Neuronal stem cell (in vitro differentiated cells): ENCODE measurements around the gene ANO9.

Experiments
- DNase-seq: peaks from one replicate; pipeline ENCODE4 v3.0.0-alpha.2; 2013; ENCODE audit warnings: low spot score
- H2AFZ ChIP-seq: one replicate; pipeline ENCODE4 v1.6.1; 2013; ENCODE audit warnings: mild to moderate bottlenecking, low read length, inconsistent platforms
- H2AK5ac ChIP-seq: 2 replicates; pipeline ENCODE4 v1.6.1; 2013; ENCODE audit warnings: low read depth, mild to moderate bottlenecking, inconsistent platforms, low read length, moderate library complexity, mixed read lengths
- H2BK120ac ChIP-seq: 2 replicates; pipeline ENCODE4 v1.6.1; 2013; ENCODE audit warnings: low read depth, mild to moderate bottlenecking, inconsistent platforms, low read length, moderate library complexity, mixed read lengths
- H2BK12ac ChIP-seq: one replicate; pipeline ENCODE4 v1.6.1; 2013; ENCODE audit warnings: low read length, inconsistent platforms
- H2BK15ac ChIP-seq: 2 replicates; pipeline ENCODE4 v1.6.1; 2013; ENCODE audit warnings: mild to moderate bottlenecking, low read length, inconsistent platforms, mixed read lengths
- H2BK5ac ChIP-seq: one replicate; pipeline ENCODE4 v1.6.1; 2013; ENCODE audit warnings: inconsistent platforms, mild to moderate bottlenecking, low read length, moderate library complexity
- H3K14ac ChIP-seq: one replicate; pipeline ENCODE4 v1.6.1; 2013; ENCODE audit warnings: low read length, inconsistent platforms
- H3K18ac ChIP-seq: 2 replicates; pipeline ENCODE4 v1.6.1; 2013; ENCODE audit warnings: low read length, inconsistent platforms
- H3K23ac ChIP-seq: 2 replicates; pipeline ENCODE4 v1.6.1; 2013; ENCODE audit warnings: low read depth, mild to moderate bottlenecking, mixed read lengths, low read length, inconsistent platforms; ENCODE audit not compliant: poor library complexity
- H3K27ac ChIP-seq: replicated peaks from 3 replicates; pipeline ENCODE4 v1.5.1; 2013; ENCODE audit warnings: low read length, inconsistent platforms
- H3K27me3 ChIP-seq, 3 experiments: 2 replicates each; pipeline ENCODE4 v1.6.1; 2013; ENCODE audit warnings: low read length in 3 of 3, mild to moderate bottlenecking in 2 of 3, inconsistent platforms in 1 of 3, low read depth in 1 of 3, mixed read lengths in 1 of 3, moderate library complexity in 1 of 3; ENCODE audit not compliant: control insufficient read depth in 3 of 3, insufficient read depth in 3 of 3
- H3K36me3 ChIP-seq, 2 donors: replicated peaks in 1 of 2; 2 replicates each; pipeline ENCODE4 v1.6.1; 2013; ENCODE audit warnings: low read length in 2 of 2; ENCODE audit not compliant: control insufficient read depth in 2 of 2, insufficient read depth in 2 of 2
- H3K4ac ChIP-seq: 2 replicates; pipeline ENCODE4 v1.6.1; 2013; ENCODE audit warnings: inconsistent platforms, mild to moderate bottlenecking, low read length, moderate library complexity
- H3K4me1 ChIP-seq, 2 donors: 1 replicate in 1 of 2; 2 replicates in 1 of 2; pipeline ENCODE4 v1.6.1; 2013; ENCODE audit warnings: low read length in 2 of 2, low read depth in 1 of 2; ENCODE audit not compliant: control insufficient read depth in 2 of 2, insufficient read depth in 1 of 2
- H3K4me2 ChIP-seq: one replicate; pipeline ENCODE4 v1.6.1; 2013; ENCODE audit warnings: mild to moderate bottlenecking, low read length, inconsistent platforms; ENCODE audit not compliant: insufficient read depth, poor library complexity, severe bottlenecking
- H3K4me3 ChIP-seq, 2 donors: 2 replicates each; pipeline ENCODE4 v1.5.1; 2013; ENCODE audit warnings: low read length in 2 of 2, mild to moderate bottlenecking in 2 of 2, inconsistent platforms in 1 of 2, moderate library complexity in 1 of 2
- H3K79me1 ChIP-seq: one replicate; pipeline ENCODE4 v1.6.1; 2013; ENCODE audit warnings: low read depth, mild to moderate bottlenecking, inconsistent platforms, low read length, moderate library complexity
- H3K9ac ChIP-seq: one replicate; pipeline ENCODE4 v1.6.1; 2013; ENCODE audit warnings: mild to moderate bottlenecking, low read depth, low read length, inconsistent platforms; ENCODE audit not compliant: poor library complexity
- H3K9me3 ChIP-seq, 2 donors: replicated peaks in 1 of 2; 2 replicates each; pipeline versions ENCODE3 to v1.6.1; 2013; ENCODE audit warnings: low read length in 2 of 2, mild to moderate bottlenecking in 2 of 2, inconsistent platforms in 1 of 2, low read depth in 1 of 2, mixed read lengths in 1 of 2, moderate library complexity in 1 of 2; ENCODE audit not compliant: control insufficient read depth in 2 of 2, insufficient read depth in 1 of 2
- H4K8ac ChIP-seq: one replicate; pipeline ENCODE4 v1.6.1; 2013; ENCODE audit warnings: low read depth, mild to moderate bottlenecking, inconsistent platforms, low read length, moderate library complexity
- H4K91ac ChIP-seq: one replicate; pipeline ENCODE4 v1.6.1; 2013; ENCODE audit warnings: low read length, low read depth, mild to moderate bottlenecking, inconsistent platforms; ENCODE audit not compliant: poor library complexity
- WGBS, 2 donors: extraction: QIAGEN DNeasy Blood & Tissue Kit; methylation state at CpG; one replicate each; pipeline ENCODE4 v1.1.7; 2013; ENCODE audit warnings: missing lambda C conversion rate in 2 of 2, mixed read lengths in 1 of 2; ENCODE audit not compliant: insufficient read length in 2 of 2, insufficient replicate concordance in 1 of 2; ENCODE audit errors: extremely low coverage in 2 of 2; 5-methylcytosine and 5-hydroxymethylcytosine counted together

Gene ANO9

GRCh38 chr11:442611-443081 lies 835 bp upstream of the ANO9 start:
- peak overlapping the region in 1 of 2 donors; percentile 21 for H3K4me3 ChIP-seq
- H2BK15ac ChIP-seq, result no peak overlapping the region
- H3K27ac ChIP-seq, result no peak overlapping the region
- no peak overlapping the region for H4K8ac ChIP-seq
- no peak overlapping the region for H2BK5ac ChIP-seq
- no peak overlapping the region for H3K9ac ChIP-seq
- H3K4me2 ChIP-seq, result no peak overlapping the region
- H3K36me3 ChIP-seq, result no peaks in the 10 kb centered on the region
- peak overlapping the region; percentile 80 for H2AFZ ChIP-seq
- peak overlapping the region; percentile 70 for H3K18ac ChIP-seq
- no peak for DNase-seq
- WGBS, 2 donors, result no CpG with 5 or more reads among the region's 16 CpGs
- no peak overlapping the region for H2BK120ac ChIP-seq
- peaks cover 3% of the 10 kb centered on the region for H3K79me1 ChIP-seq
- peak overlapping the region; percentile 12 for H3K14ac ChIP-seq
- H2BK12ac ChIP-seq, result no peak overlapping the region
- peak overlapping the region; percentile 1 for H4K91ac ChIP-seq
- H2AK5ac ChIP-seq, result peak overlapping the region; percentile 7
- peaks cover 6 to 12% of the 10 kb centered on the region in 2 donors for H3K4me1 ChIP-seq
- no peak overlapping the region for H3K4ac ChIP-seq
- H3K27me3 ChIP-seq, result peaks cover 0 to 35% (median 0%) of the 10 kb centered on the region in 3 experiments
- no peak overlapping the region for H3K23ac ChIP-seq
- no peaks in the 10 kb centered on the region for H3K9me3 ChIP-seq

GRCh38 chr11:441043-441417 lies 781 bp downstream of the ANO9 start:
- Histone ChIP-seq H3K18ac (peak overlapping the region; percentile 94), H2BK5ac (peak overlapping the region; percentile 71), H2BK15ac (no peak overlapping the region), H2BK12ac (peak overlapping the region; percentile 24), H3K36me3 (no peaks in the 10 kb centered on the region), H3K9me3 (peaks cover 0 to 5% of the 10 kb centered on the region in 2 donors), H3K14ac (peak overlapping the region; percentile 21), H4K91ac (no peak overlapping the region), H3K4me1 (peaks cover 6 to 12% of the 10 kb centered on the region in 2 donors), H3K4ac (peak overlapping the region; percentile 53), H3K27me3 (peaks cover 0 to 38% (median 0%) of the 10 kb centered on the region in 3 experiments), H3K4me2 (no peak overlapping the region), H3K27ac (no peak overlapping the region), H3K4me3 (no peak overlapping the region), H4K8ac (no peak overlapping the region), H2BK120ac (no peak overlapping the region), H3K23ac (peak overlapping the region; percentile 80), H3K79me1 (peaks cover 5% of the 10 kb centered on the region), H2AK5ac (peak overlapping the region; percentile 96), H3K9ac (no peak overlapping the region), H2AFZ (no peak overlapping the region)
- no peak for DNase-seq
- no CpG with 5 or more reads among the region's 13 CpGs for WGBS, 2 donors

GRCh38 chr11:440065-441042 lies 1.5 kb downstream of the ANO9 start:
- no peak overlapping the region for H2BK120ac ChIP-seq
- no peak overlapping the region for H3K18ac ChIP-seq
- H2BK12ac ChIP-seq, result peak overlapping the region; percentile 90
- no peak overlapping the region for H2BK15ac ChIP-seq
- peak overlapping the region; percentile 29 for H4K8ac ChIP-seq
- H2BK5ac ChIP-seq, result peak overlapping the region; percentile 90
- H3K79me1 ChIP-seq, result peaks cover 5% of the 10 kb centered on the region
- no peak for DNase-seq
- H3K4me1 ChIP-seq, result peaks cover 6 to 8% of the 10 kb centered on the region in 2 donors
- H3K9me3 ChIP-seq, result peaks cover 0 to 5% of the 10 kb centered on the region in 2 donors
- H3K4me2 ChIP-seq, result no peak overlapping the region
- WGBS, 2 donors, result no CpG with 5 or more reads among the region's 27 CpGs
- H2AK5ac ChIP-seq, result peak overlapping the region; percentile 96
- no peak overlapping the region for H3K4me3 ChIP-seq
- peak overlapping the region; percentile 52 for H3K23ac ChIP-seq
- H3K9ac ChIP-seq, result peak overlapping the region; percentile 60
- H3K27ac ChIP-seq, result no peak overlapping the region
- H3K14ac ChIP-seq, result peak overlapping the region; percentile 56
- H3K27me3 ChIP-seq, result peaks cover 0 to 38% (median 0%) of the 10 kb centered on the region in 3 experiments
- no peak overlapping the region for H4K91ac ChIP-seq
- H2AFZ ChIP-seq, result no peak overlapping the region
- no peaks in the 10 kb centered on the region for H3K36me3 ChIP-seq
- H3K4ac ChIP-seq, result no peak overlapping the region
